ENCODE data around the gene STAG3.
"Not testable (repeated sequence)": the region's sequence is repeated elsewhere in the genome, so short reads cannot be mapped to it uniquely, and the experiment has no call there.

The STAG3 gene

GRCh38 chr7:100169147-100169850 is 8.4 kb upstream of the STAG3 start:
- peaks cover 19% of the 10 kb centered on the region for H3K27me3 ChIP-seq (ENCODE audit: control insufficient read depth, insufficient read depth, low read length)
- no peak overlapping the region for H3K9ac ChIP-seq (ENCODE audit: low read length)
- peaks cover 29% of the 10 kb centered on the region for H3K4me1 ChIP-seq (ENCODE audit: control insufficient read depth, low read depth, low read length)
- H3K27ac ChIP-seq (ENCODE audit: low read length): no peak overlapping the region
- H3K9me3 ChIP-seq (ENCODE audit: control insufficient read depth, low read depth, low read length): no peaks in the 10 kb centered on the region
- no peaks in the 10 kb centered on the region for H3K36me3 ChIP-seq (ENCODE audit: control insufficient read depth, low read depth, low read length)
- H3K4me3 ChIP-seq (ENCODE audit: low read length): peak overlapping the region; percentile 81

- peak overlapping the region; percentile 60 for H3K4me3 ChIP-seq (ENCODE audit: low read length)
- peaks cover 19% of the 10 kb centered on the region for H3K27me3 ChIP-seq (ENCODE audit: control insufficient read depth, insufficient read depth, low read length)
- no peaks in the 10 kb centered on the region for H3K9me3 ChIP-seq (ENCODE audit: control insufficient read depth, low read depth, low read length)
- H3K4me1 ChIP-seq (ENCODE audit: control insufficient read depth, low read depth, low read length): peaks cover 29% of the 10 kb centered on the region
- no peak overlapping the region for H3K9ac ChIP-seq (ENCODE audit: low read length)
- no peak overlapping the region for H3K27ac ChIP-seq (ENCODE audit: low read length)
- H3K36me3 ChIP-seq (ENCODE audit: control insufficient read depth, low read depth, low read length): no peaks in the 10 kb centered on the region
Observed at GRCh38 chr7:100170101-100170897, 7.4 kb upstream of the STAG3 start.

- Histone ChIP-seq H3K9ac (ENCODE audit: low read length) (no peak overlapping the region), H3K4me3 (ENCODE audit: low read length) (peak overlapping the region; percentile 60), H3K27me3 (ENCODE audit: control insufficient read depth, insufficient read depth, low read length) (peaks cover 19% of the 10 kb centered on the region), H3K9me3 (ENCODE audit: control insufficient read depth, low read depth, low read length) (no peaks in the 10 kb centered on the region), H3K27ac (ENCODE audit: low read length) (no peak overlapping the region), H3K36me3 (ENCODE audit: control insufficient read depth, low read depth, low read length) (no peaks in the 10 kb centered on the region), H3K4me1 (ENCODE audit: control insufficient read depth, low read depth, low read length) (peaks cover 29% of the 10 kb centered on the region)
Observed at GRCh38 chr7:100171087-100171681, 6.5 kb upstream of the STAG3 start.

- Histone ChIP-seq H3K4me3 (ENCODE audit: low read length) (peak overlapping the region; percentile 47), H3K9ac (ENCODE audit: low read length) (no peak overlapping the region), H3K36me3 (ENCODE audit: control insufficient read depth, low read depth, low read length) (no peaks in the 10 kb centered on the region), H3K27ac (ENCODE audit: low read length) (no peak overlapping the region), H3K9me3 (ENCODE audit: control insufficient read depth, low read depth, low read length) (no peaks in the 10 kb centered on the region), H3K27me3 (ENCODE audit: control insufficient read depth, insufficient read depth, low read length) (peaks cover 14% of the 10 kb centered on the region), H3K4me1 (ENCODE audit: control insufficient read depth, low read depth, low read length) (peaks cover 32% of the 10 kb centered on the region)
Observed at GRCh38 chr7:100171840-100172239, 5.9 kb upstream of the STAG3 start.

- no peak overlapping the region for H3K27ac ChIP-seq (ENCODE audit: low read length)
- H3K4me3 ChIP-seq (ENCODE audit: low read length): no peak overlapping the region
- peaks cover 21% of the 10 kb centered on the region for H3K4me1 ChIP-seq (ENCODE audit: control insufficient read depth, low read depth, low read length)
- no peaks in the 10 kb centered on the region for H3K36me3 ChIP-seq (ENCODE audit: control insufficient read depth, low read depth, low read length)
- no peak overlapping the region for H3K9ac ChIP-seq (ENCODE audit: low read length)
- H3K9me3 ChIP-seq (ENCODE audit: control insufficient read depth, low read depth, low read length): no peaks in the 10 kb centered on the region
- H3K27me3 ChIP-seq (ENCODE audit: control insufficient read depth, insufficient read depth, low read length): peaks cover 13% of the 10 kb centered on the region
Observed at GRCh38 chr7:100173806-100174495, 3.8 kb upstream of the STAG3 start.

GRCh38 chr7:100174582-100174981 is 3.1 kb upstream of the STAG3 start:
- Histone ChIP-seq H3K27ac (ENCODE audit: low read length) (no peak overlapping the region), H3K27me3 (ENCODE audit: control insufficient read depth, insufficient read depth, low read length) (peaks cover 13% of the 10 kb centered on the region), H3K4me1 (ENCODE audit: control insufficient read depth, low read depth, low read length) (peaks cover 17% of the 10 kb centered on the region), H3K9ac (ENCODE audit: low read length) (no peak overlapping the region), H3K36me3 (ENCODE audit: control insufficient read depth, low read depth, low read length) (no peaks in the 10 kb centered on the region), H3K9me3 (ENCODE audit: control insufficient read depth, low read depth, low read length) (no peaks in the 10 kb centered on the region), H3K4me3 (ENCODE audit: low read length) (no peak overlapping the region)

DNA sequence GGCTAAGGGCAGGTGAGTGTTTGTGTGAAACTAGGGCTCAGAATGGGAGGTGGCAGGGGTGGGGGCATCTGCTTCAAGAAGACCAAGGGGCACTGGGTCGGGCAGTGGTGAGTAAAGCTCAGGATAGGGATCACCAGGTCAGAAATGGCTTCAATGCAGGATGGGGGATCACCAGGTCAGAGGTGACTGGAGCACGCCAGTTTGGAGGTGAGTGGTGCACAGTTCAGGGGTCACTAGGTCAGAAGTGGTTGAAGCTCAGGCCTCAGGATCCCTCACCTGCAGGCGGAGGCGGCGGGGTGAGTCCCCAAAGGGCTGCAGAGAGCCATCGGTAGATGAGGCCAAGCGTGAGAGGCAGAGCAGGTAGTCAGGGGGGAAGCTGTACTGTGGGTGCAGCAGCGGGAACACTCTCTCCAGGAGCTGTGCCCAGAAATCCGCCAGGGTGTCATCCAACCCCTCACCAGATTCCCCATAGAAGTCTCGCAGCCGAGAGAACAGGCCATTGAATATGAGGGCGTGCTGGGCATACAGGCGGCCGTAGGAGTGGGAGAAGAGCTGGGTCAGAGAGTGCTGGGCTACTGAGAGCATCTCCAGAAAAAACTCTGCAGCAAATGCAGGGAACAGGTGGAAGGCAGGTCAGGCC is 2.3 kb upstream of the STAG3 start:
- Histone ChIP-seq H3K36me3 (ENCODE audit: control insufficient read depth, low read depth, low read length) (no peaks in the 10 kb centered on the region), H3K9ac (ENCODE audit: low read length) (no peak overlapping the region), H3K9me3 (ENCODE audit: control insufficient read depth, low read depth, low read length) (no peaks in the 10 kb centered on the region), H3K4me3 (ENCODE audit: low read length) (no peak overlapping the region), H3K4me1 (ENCODE audit: control insufficient read depth, low read depth, low read length) (peaks cover 11% of the 10 kb centered on the region), H3K27ac (ENCODE audit: low read length) (no peak overlapping the region), H3K27me3 (ENCODE audit: control insufficient read depth, insufficient read depth, low read length) (peaks cover 13% of the 10 kb centered on the region)

- peaks cover 6% of the 10 kb centered on the region for H3K4me1 ChIP-seq (ENCODE audit: control insufficient read depth, low read depth, low read length)
- no peak overlapping the region for H3K27ac ChIP-seq (ENCODE audit: low read length)
- H3K36me3 ChIP-seq (ENCODE audit: control insufficient read depth, low read depth, low read length): no peaks in the 10 kb centered on the region
- peaks cover 13% of the 10 kb centered on the region for H3K27me3 ChIP-seq (ENCODE audit: control insufficient read depth, insufficient read depth, low read length)
- peak overlapping the region; percentile 90 for H3K9ac ChIP-seq (ENCODE audit: low read length)
- H3K4me3 ChIP-seq (ENCODE audit: low read length): peak overlapping the region; percentile 89
- H3K9me3 ChIP-seq (ENCODE audit: control insufficient read depth, low read depth, low read length): no peaks in the 10 kb centered on the region
Observed at GRCh38 chr7:100176096-100177044, 1.3 kb upstream of the STAG3 start.

- not testable (repeated sequence) for H3K36me3 ChIP-seq (ENCODE audit: control insufficient read depth, low read depth, low read length); H3K9me3 ChIP-seq (ENCODE audit: control insufficient read depth, low read depth, low read length); H3K9ac ChIP-seq (ENCODE audit: low read length); H3K4me3 ChIP-seq (ENCODE audit: low read length); H3K27ac ChIP-seq (ENCODE audit: low read length)
- H3K27me3 ChIP-seq (ENCODE audit: control insufficient read depth, insufficient read depth, low read length): peaks cover 13% of the 10 kb centered on the region
- H3K4me1 ChIP-seq (ENCODE audit: control insufficient read depth, low read depth, low read length): peaks cover 10% of the 10 kb centered on the region
Observed at GRCh38 chr7:100180084-100180483, 2.4 kb downstream of the STAG3 start.

- H3K4me1 ChIP-seq (ENCODE audit: control insufficient read depth, low read depth, low read length); H3K4me3 ChIP-seq (ENCODE audit: low read length); H3K9ac ChIP-seq (ENCODE audit: low read length); H3K9me3 ChIP-seq (ENCODE audit: control insufficient read depth, low read depth, low read length); H3K27ac ChIP-seq (ENCODE audit: low read length); H3K36me3 ChIP-seq (ENCODE audit: control insufficient read depth, low read depth, low read length): not testable (repeated sequence)
- peaks cover 12% of the 10 kb centered on the region for H3K27me3 ChIP-seq (ENCODE audit: control insufficient read depth, insufficient read depth, low read length)
Observed at GRCh38 chr7:100182616-100183015, 4.9 kb downstream of the STAG3 start.
